DND-41 (cell line): ENCODE data around the gene TMEM63B.

Experiments used
- ATAC-seq: fragments of 200-7000 bp; cut with Tn5 transposase; 3 replicates; pipeline ENCODE4 v1.9.1; 2021; ENCODE audit warnings: low read depth; ENCODE audit not compliant: insufficient read depth
- DNase-seq: peaks from one replicate; pipeline ENCODE4 v3.0.0-alpha.2; 2020
- H2AFZ ChIP-seq: 2 replicates; pipeline ENCODE4 v1.6.0; 2012; ENCODE audit warnings: low read depth, low read length
- H3K27ac ChIP-seq: 2 replicates; pipeline ENCODE4 v1.5.1; 2012; ENCODE audit warnings: low read length, inconsistent platforms
- H3K27me3 ChIP-seq: fragments of 200-600 bp; sonication (generic); 2 replicates; pipeline ENCODE4 v1.6.0; 2012; ENCODE audit warnings: low read length, mild to moderate bottlenecking, inconsistent platforms; ENCODE audit not compliant: insufficient read depth, poor library complexity
- H3K36me3 ChIP-seq: 2 replicates; pipeline ENCODE4 v1.5.1; 2012; ENCODE audit warnings: low read length, inconsistent platforms; ENCODE audit not compliant: insufficient read depth
- H3K4me1 ChIP-seq: 2 replicates; pipeline ENCODE4 v1.5.1; 2012; ENCODE audit warnings: mild to moderate bottlenecking, low read length; ENCODE audit not compliant: insufficient read depth
- H3K4me2 ChIP-seq: 2 replicates; pipeline ENCODE4 v1.6.0; 2012; ENCODE audit warnings: mild to moderate bottlenecking, moderate library complexity, low read length, inconsistent platforms; ENCODE audit not compliant: insufficient read depth
- H3K4me3 ChIP-seq, 2 experiments: fragments of 200-600 bp in 1 of 2; shearing (Covaris generic) in 1 of 2; 2 replicates each; pipeline ENCODE4 v1.5.1; 2012 to 2016; ENCODE audit warnings: inconsistent platforms in 2 of 2, low read length in 2 of 2, mild to moderate bottlenecking in 2 of 2, low read depth in 1 of 2, moderate library complexity in 1 of 2
- H3K79me2 ChIP-seq: 2 replicates; pipeline ENCODE4 v1.6.0; 2012; ENCODE audit warnings: low read length, inconsistent platforms; ENCODE audit not compliant: insufficient read depth
- H3K9ac ChIP-seq: 2 replicates; pipeline ENCODE4 v1.6.0; 2012; ENCODE audit warnings: low read depth, mild to moderate bottlenecking, inconsistent platforms, low read length, moderate library complexity
- H3K9me3 ChIP-seq: 2 replicates; pipeline ENCODE4 v1.5.1; 2012; ENCODE audit warnings: low read length, moderate library complexity, mild to moderate bottlenecking, inconsistent platforms; ENCODE audit not compliant: insufficient read depth, severe bottlenecking
- H4K20me1 ChIP-seq: 2 replicates; pipeline ENCODE4 v1.6.0; 2012; ENCODE audit warnings: low read length; ENCODE audit not compliant: insufficient read depth
- EZH2 ChIP-seq: IDR thresholded peaks from 3 replicates; pipeline ENCODE4 v1.6.1; 2012; ENCODE audit warnings: borderline replicate concordance, low read depth, mild to moderate bottlenecking, moderate library complexity, low read length, inconsistent platforms; ENCODE audit not compliant: severe bottlenecking
- TF ChIP-seq, protein P1 (sequence below): IDR thresholded peaks from 2 replicates; pipeline ENCODE4 v1.5.1; 2012; ENCODE audit warnings: borderline replicate concordance, low read length, moderate library complexity, mild to moderate bottlenecking; ENCODE audit not compliant: poor library complexity, severe bottlenecking; ENCODE audit errors: extremely low read depth

The TMEM63B gene

DNA sequence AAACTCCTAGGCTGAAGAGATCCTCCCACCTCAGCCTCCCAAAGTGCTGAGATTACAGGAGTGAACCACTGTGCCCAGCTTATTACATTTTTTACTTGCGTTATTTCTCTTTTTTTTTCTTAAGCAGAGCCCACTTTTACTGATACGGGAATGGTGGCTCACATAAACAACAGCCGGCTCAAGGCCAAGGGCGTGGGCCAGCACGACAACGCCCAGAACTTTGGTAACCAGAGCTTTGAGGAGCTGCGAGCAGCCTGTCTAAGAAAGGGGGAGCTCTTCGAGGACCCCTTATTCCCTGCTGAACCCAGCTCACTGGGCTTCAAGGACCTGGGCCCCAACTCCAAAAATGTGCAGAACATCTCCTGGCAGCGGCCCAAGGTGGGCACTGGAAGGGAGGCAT, 41.8 kb downstream of the TMEM63B start:
- Histone ChIP-seq H4K20me1 (no peaks in the 10 kb centered on the region), H3K79me2 (no peaks in the 10 kb centered on the region), H3K9ac (no peak overlapping the region), H3K4me3 (no peak overlapping the region), H3K36me3 (no peaks in the 10 kb centered on the region), H3K27ac (no peak overlapping the region), H2AFZ (no peak overlapping the region), H3K4me1 (no peaks in the 10 kb centered on the region; the same call in 1 of the 2 replicates), H3K27me3 (peaks cover 14% of the 10 kb centered on the region), H3K4me2 (no peak overlapping the region), H3K9me3 (no peaks in the 10 kb centered on the region)
- TF ChIP-seq EZH2 = no peak
- TF ChIP-seq, protein P1, sequence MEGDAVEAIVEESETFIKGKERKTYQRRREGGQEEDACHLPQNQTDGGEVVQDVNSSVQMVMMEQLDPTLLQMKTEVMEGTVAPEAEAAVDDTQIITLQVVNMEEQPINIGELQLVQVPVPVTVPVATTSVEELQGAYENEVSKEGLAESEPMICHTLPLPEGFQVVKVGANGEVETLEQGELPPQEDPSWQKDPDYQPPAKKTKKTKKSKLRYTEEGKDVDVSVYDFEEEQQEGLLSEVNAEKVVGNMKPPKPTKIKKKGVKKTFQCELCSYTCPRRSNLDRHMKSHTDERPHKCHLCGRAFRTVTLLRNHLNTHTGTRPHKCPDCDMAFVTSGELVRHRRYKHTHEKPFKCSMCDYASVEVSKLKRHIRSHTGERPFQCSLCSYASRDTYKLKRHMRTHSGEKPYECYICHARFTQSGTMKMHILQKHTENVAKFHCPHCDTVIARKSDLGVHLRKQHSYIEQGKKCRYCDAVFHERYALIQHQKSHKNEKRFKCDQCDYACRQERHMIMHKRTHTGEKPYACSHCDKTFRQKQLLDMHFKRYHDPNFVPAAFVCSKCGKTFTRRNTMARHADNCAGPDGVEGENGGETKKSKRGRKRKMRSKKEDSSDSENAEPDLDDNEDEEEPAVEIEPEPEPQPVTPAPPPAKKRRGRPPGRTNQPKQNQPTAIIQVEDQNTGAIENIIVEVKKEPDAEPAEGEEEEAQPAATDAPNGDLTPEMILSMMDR = no peak
- ATAC-seq (no peak), DNase-seq (no peak)

DNA sequence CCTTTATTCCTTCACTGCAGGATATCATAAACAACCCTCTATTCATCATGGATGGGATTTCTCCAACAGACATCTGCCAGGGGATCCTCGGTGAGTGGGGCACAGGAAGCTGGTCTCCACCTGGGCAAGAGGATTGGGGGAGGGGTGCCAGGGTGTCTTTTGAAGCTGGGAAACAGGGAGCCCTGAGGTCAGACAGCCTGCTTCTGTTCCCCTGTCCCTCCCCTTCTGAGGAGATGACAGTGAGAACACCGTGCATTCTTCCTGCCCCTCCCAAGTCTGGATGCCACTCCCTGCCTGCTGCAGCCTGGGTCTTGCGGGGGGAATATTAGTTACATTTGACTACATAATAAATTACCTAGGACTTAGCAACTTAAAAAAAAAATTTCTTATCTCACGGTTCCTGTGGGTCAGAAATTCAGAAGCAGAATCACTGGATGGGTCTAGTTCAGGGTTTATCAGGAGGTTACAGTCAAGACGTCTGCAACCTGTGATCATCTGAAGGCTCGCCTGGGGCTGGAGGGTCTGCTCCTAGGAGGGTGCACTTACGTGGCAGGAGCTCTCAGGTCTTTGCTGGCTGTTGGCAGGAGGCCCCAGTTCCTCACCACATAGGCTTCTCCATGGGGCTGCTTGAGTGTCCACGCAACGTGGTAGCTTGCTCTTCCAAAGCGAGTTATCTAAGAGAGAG, 42.7 kb downstream of the TMEM63B start:
- Histone ChIP-seq H3K4me1 (no peaks in the 10 kb centered on the region; the same call in 1 of the 2 replicates), H2AFZ (no peak overlapping the region), H3K79me2 (no peaks in the 10 kb centered on the region), H3K36me3 (no peaks in the 10 kb centered on the region), H3K27me3 (peaks cover 9% of the 10 kb centered on the region), H4K20me1 (no peaks in the 10 kb centered on the region), H3K27ac (no peak overlapping the region), H3K4me2 (no peak overlapping the region), H3K9me3 (no peaks in the 10 kb centered on the region), H3K9ac (no peak overlapping the region), H3K4me3 (no peak overlapping the region)
- TF ChIP-seq EZH2 = no peak
- TF ChIP-seq, protein P1 = no peak
- no peak for ATAC-seq
- DNase-seq = peak; percentile 26

DNA sequence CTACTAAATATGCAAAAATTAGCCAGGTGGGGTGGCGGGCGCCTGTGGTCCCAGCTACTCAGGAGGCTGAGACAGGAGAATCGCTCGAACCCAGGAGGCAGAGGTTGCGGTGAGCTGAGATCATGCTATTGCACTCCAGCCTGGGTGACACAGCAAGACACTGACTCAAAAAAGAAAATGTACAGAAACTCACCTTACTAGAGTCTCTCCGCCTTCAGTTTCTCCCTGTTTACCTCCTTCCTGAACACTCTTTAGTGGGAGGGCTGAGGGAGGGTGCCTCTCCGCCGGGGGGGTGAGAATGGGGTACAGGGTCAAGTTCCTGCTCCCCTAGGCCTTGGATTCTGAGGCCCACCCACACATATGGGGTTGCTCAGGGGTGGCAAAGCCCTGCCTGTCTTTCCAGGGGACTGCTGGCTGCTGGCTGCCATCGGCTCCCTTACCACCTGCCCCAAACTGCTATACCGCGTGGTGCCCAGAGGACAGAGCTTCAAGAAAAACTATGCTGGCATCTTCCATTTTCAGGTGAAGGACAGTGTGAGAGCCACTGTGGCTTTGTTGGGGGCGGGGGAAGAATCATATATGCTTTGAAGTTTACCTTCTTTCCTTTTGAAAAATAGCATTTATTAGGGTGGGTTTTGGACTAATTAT, 44.7 kb downstream of the TMEM63B start:
- no peak for DNase-seq
- Histone ChIP-seq H2AFZ (no peak overlapping the region), H3K36me3 (no peaks in the 10 kb centered on the region), H3K4me2 (no peak overlapping the region), H3K79me2 (no peaks in the 10 kb centered on the region), H3K9me3 (no peaks in the 10 kb centered on the region), H4K20me1 (no peaks in the 10 kb centered on the region), H3K27ac (no peak overlapping the region), H3K9ac (no peak overlapping the region), H3K4me1 (peaks cover 2% of the 10 kb centered on the region; the same call in 1 of the 2 replicates), H3K4me3 (no peak overlapping the region), H3K27me3 (peaks cover 2% of the 10 kb centered on the region)
- no peak for ATAC-seq
- TF ChIP-seq EZH2 = no peak
- TF ChIP-seq, protein P1 = no peak
